Endothelial cell of umbilical vein (primary cell): Measurements from ENCODE around the gene CALN1. TPM values are rescaled to one million over a fixed set of nuclear protein-coding genes. Genes with fewer than 3 reads are reported as not detected.

Source experiments
- BruUV-seq: library from RNA; stranded (reverse); fragments of 400-500 nt; replicated peaks from 2 replicates; lab custom pipeline; 2021; lab: Mats Ljungman, UMichigan
- CTCF ChIA-PET: fragments of 300-600, 350-600 bp; sonication (Branson Sonifier 250); formaldehyde crosslinking; loops from one replicate; lab custom pipeline; 2021; ENCODE audit warnings: antibody characterized with exemption, inconsistent platforms; lab: Charles Lee
- POLR2A ChIA-PET: fragments of 300-600, 350-600 bp; sonication (Branson Sonifier 250); formaldehyde crosslinking; loops from one replicate; lab custom pipeline; 2021; ENCODE audit warnings: antibody characterized with exemption, inconsistent platforms; lab: Charles Lee
- DNase-seq: peaks from one replicate; pipeline ENCODE4 v3.0.0-alpha.2; 2011; ENCODE audit warnings: low read depth, low spot score
- FAIRE-seq: peaks from 2 replicates; lab custom pipeline; 2011; peaks lifted over from hg19 to GRCh38; lab: Jason Lieb, UNC
- H2AFZ ChIP-seq: 2 replicates; pipeline ENCODE4 v1.6.0; 2012; ENCODE audit warnings: low read depth, low read length, control low read depth, inconsistent platforms
- H3K27ac ChIP-seq: 2 replicates; pipeline ENCODE4 v1.5.1; 2011; ENCODE audit warnings: low read depth, mild to moderate bottlenecking, control low read depth, low read length, moderate library complexity; ENCODE audit not compliant: insufficient read depth
- H3K27me3 ChIP-seq, 2 experiments: 2 replicates each; pipeline versions ENCODE4 v1.6.0 to v1.6.1; 2011; ENCODE audit warnings: low read length in 2 of 2, mixed read lengths in 1 of 2; ENCODE audit not compliant: control insufficient read depth in 2 of 2, insufficient read depth in 2 of 2
- H3K36me3 ChIP-seq, 2 experiments: 2 replicates in 1 of 2; 3 replicates in 1 of 2; pipeline ENCODE4 v1.5.1; 2011; ENCODE audit warnings: low read length in 2 of 2, mild to moderate bottlenecking in 1 of 2, moderate library complexity in 1 of 2; ENCODE audit not compliant: control insufficient read depth in 2 of 2, insufficient read depth in 2 of 2; ENCODE audit errors: extremely low read depth in 1 of 2
- H3K4me1 ChIP-seq: 3 replicates; pipeline ENCODE4 v1.5.1; 2011; ENCODE audit warnings: mild to moderate bottlenecking, low read length; ENCODE audit not compliant: control insufficient read depth, insufficient read depth; ENCODE audit errors: extremely low read depth
- H3K4me2 ChIP-seq: 2 replicates; pipeline ENCODE4 v1.6.1; 2011; ENCODE audit warnings: low read length, control low read depth, mixed read lengths; ENCODE audit not compliant: insufficient read depth
- H3K4me3 ChIP-seq, 3 experiments: fragments of 200-600 bp in 1 of 3; sonication (generic), shearing (Covaris generic) in 1 of 3; replicated peaks in 1 of 3; 2 replicates each; pipeline ENCODE4 v1.5.1; 2011 to 2016; ENCODE audit warnings: control low read depth in 3 of 3, low read length in 3 of 3, mild to moderate bottlenecking in 2 of 3, inconsistent platforms in 1 of 3, low read depth in 1 of 3, moderate library complexity in 1 of 3; ENCODE audit not compliant: insufficient read depth in 1 of 3
- H3K79me2 ChIP-seq: 2 replicates; pipeline ENCODE4 v1.6.0; 2012; ENCODE audit warnings: low read length, inconsistent platforms; ENCODE audit not compliant: control insufficient read depth, insufficient read depth
- H3K9ac ChIP-seq: replicated peaks from 2 replicates; pipeline ENCODE3; 2011; ENCODE audit warnings: low read length, control low read depth; ENCODE audit not compliant: insufficient read depth; ENCODE audit errors: extremely low read depth
- H3K9me1 ChIP-seq: replicated peaks from 3 replicates; pipeline ENCODE4 v1.6.0; 2011; ENCODE audit warnings: mild to moderate bottlenecking, low read length; ENCODE audit not compliant: control insufficient read depth, insufficient read depth; ENCODE audit errors: extremely low read depth
- H3K9me3 ChIP-seq: replicated peaks from 2 replicates; pipeline ENCODE4 v1.5.1; 2012; ENCODE audit warnings: low read length, inconsistent platforms; ENCODE audit not compliant: control insufficient read depth, insufficient read depth
- H4K20me1 ChIP-seq: replicated peaks from 2 replicates; pipeline ENCODE3; 2011; ENCODE audit warnings: mild to moderate bottlenecking, low read length; ENCODE audit not compliant: control insufficient read depth, insufficient read depth; ENCODE audit errors: extremely low read depth
- CTCF ChIP-seq, 2 donors: IDR thresholded peaks; 1 replicate in 1 of 2; 2 replicates in 1 of 2; pipeline ENCODE4 v1.5.1; 2011; ENCODE audit warnings: low read length in 2 of 2, mild to moderate bottlenecking in 2 of 2, moderate library complexity in 2 of 2, control low read depth in 1 of 2, inconsistent platforms in 1 of 2, low read depth in 1 of 2; ENCODE audit not compliant: insufficient read depth in 1 of 2; ENCODE audit errors: extremely low read depth in 1 of 2
- EZH2 ChIP-seq: IDR thresholded peaks from 2 replicates; pipeline ENCODE4 v1.6.1; 2012; ENCODE audit warnings: borderline replicate concordance, low read depth, mild to moderate bottlenecking, moderate library complexity, low read length, inconsistent platforms; ENCODE audit not compliant: severe bottlenecking
- FOS ChIP-seq: IDR thresholded peaks from 2 replicates; pipeline ENCODE4 v1.6.1; 2011; ENCODE audit warnings: mild to moderate bottlenecking, low read length, moderate library complexity, borderline replicate concordance; ENCODE audit not compliant: insufficient read depth
- GATA2 ChIP-seq: IDR thresholded peaks from 2 replicates; pipeline ENCODE4 v1.7.0; 2011; ENCODE audit warnings: low read depth, mild to moderate bottlenecking, moderate library complexity, mixed read lengths, low read length; ENCODE audit not compliant: insufficient read length, insufficient read depth
- JUN ChIP-seq: IDR thresholded peaks from 2 replicates; pipeline ENCODE4 v1.6.1; 2011; ENCODE audit warnings: borderline replicate concordance, low read depth; ENCODE audit not compliant: insufficient read length, insufficient read depth
- MYC ChIP-seq: IDR thresholded peaks from one replicate; pipeline ENCODE4 v1.6.1; 2011; ENCODE audit warnings: mild to moderate bottlenecking, low read depth, low read length
- POLR2A ChIP-seq: IDR thresholded peaks from 2 replicates; pipeline ENCODE4 v1.6.1; 2012; ENCODE audit warnings: low read depth, mild to moderate bottlenecking, control low read depth, low read length
- POLR2AphosphoS5 ChIP-seq: IDR thresholded peaks from 2 replicates; pipeline ENCODE4 v1.6.1; 2012; ENCODE audit warnings: low read depth, mild to moderate bottlenecking, control low read depth, low read length, moderate library complexity; ENCODE audit not compliant: insufficient read depth
- dilution Hi-C: fragments of 300-500 bp; cut with MboI; formaldehyde crosslinking; loops from one replicate; pipeline ENCODE4 v1.15.0; 2019; ENCODE audit warnings: low sequenced_read_pairs; ENCODE audit not compliant: extremely low pct_ligation_motif_present
- intact Hi-C: fragments of 100-400 bp; cut with micrococcal nuclease; formaldehyde crosslinking; loops from one replicate; pipeline ENCODE4 v1.10.0; 2022
- polyA plus RNA-seq, 4 experiments: library from polyadenylated mRNA; depleted of rRNA in 3 of 4; stranded (reverse) in 3 of 4; unstranded in 1 of 4; fragments of >200 nt; gene quantifications; 2 replicates each; pipeline versions ENCODE4 v1.2.1 to v1.2.3, GENCODE V29; 2011 to 2012; ENCODE audit warnings: missing spikeins in 1 of 4
- total RNA-seq: library from RNA; stranded (reverse); gene quantifications from 2 replicates; pipeline ENCODE4 v1.2.3, GENCODE V29; 2021
- TF ChIP-seq, protein P1 (sequence below): IDR thresholded peaks from 2 replicates; pipeline ENCODE4 v1.6.1; 2011; ENCODE audit not compliant: insufficient read depth, insufficient read length

The CALN1 gene
- total and polyA plus RNA-seq, 2 donors (not counting 3 experiments of a cell fraction or from before 2014, with no cell fraction given): not detected

GRCh38 chr7:72020311-72020710, 391.8 kb downstream of the CALN1 start:
- no peaks in the 10 kb centered on the region for H4K20me1 ChIP-seq
- H3K9me1 ChIP-seq: no peaks in the 10 kb centered on the region
- FAIRE-seq (no peak), DNase-seq (no peak)
- H2AFZ ChIP-seq: no peak overlapping the region
- ChIA-PET CTCF (no interaction called here), POLR2A (no interaction called here)
- intact Hi-C loops: no loop called here
- no peak overlapping the region for H3K27ac ChIP-seq
- TF ChIP-seq POLR2AphosphoS5 (no peak), FOS (no peak), POLR2A (no peak), JUN (no peak), MYC (no peak), EZH2 (no peak), GATA2 (no peak), CTCF (IDR thresholded peaks at IDR 0.05; ENCODE audit: extremely low read depth in 1 of 2, insufficient read depth in 1 of 2, low read depth in 1 of 2, low read length in 2 of 2) (no peak)
- TF ChIP-seq, protein P1, sequence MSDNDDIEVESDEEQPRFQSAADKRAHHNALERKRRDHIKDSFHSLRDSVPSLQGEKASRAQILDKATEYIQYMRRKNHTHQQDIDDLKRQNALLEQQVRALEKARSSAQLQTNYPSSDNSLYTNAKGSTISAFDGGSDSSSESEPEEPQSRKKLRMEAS: no peak
- peaks cover 7% of the 10 kb centered on the region for H3K9me3 ChIP-seq
- BruUV-seq: no TSS peak
- no peaks in the 10 kb centered on the region for H3K36me3 ChIP-seq
- no peak overlapping the region for H3K9ac ChIP-seq
- no peaks in the 10 kb centered on the region for H3K79me2 ChIP-seq
- no peaks in the 10 kb centered on the region for H3K27me3 ChIP-seq
- H3K4me3 ChIP-seq: no peak overlapping the region
- no peaks in the 10 kb centered on the region for H3K4me1 ChIP-seq
- H3K4me2 ChIP-seq: no peak overlapping the region
- dilution Hi-C loops: no loop called here
